Right atrium auricular region (tissue), 2 donors: ENCODE measurements around the gene CFAP47. TPM values are rescaled to one million over a fixed set of nuclear protein-coding genes. Genes with fewer than 3 reads are reported as not detected.

Source experiments
- DNase-seq: peaks from one replicate; pipeline ENCODE4 v3.0.0-alpha.2; 2019; ENCODE audit warnings: low spot score
- H3K27ac ChIP-seq, 2 donors: fragments of 200-600 bp; sonication (generic); 1 replicate in 1 of 2; 2 replicates in 1 of 2; pipeline ENCODE4 v1.5.1; 2016 to 2019
- H3K27me3 ChIP-seq, 2 donors: fragments of 200-600 bp; sonication (generic); one replicate each; pipeline versions ENCODE4 v1.5.1 to v1.6.0; 2017 to 2019
- H3K36me3 ChIP-seq: fragments of 200-600 bp; sonication (generic); one replicate; pipeline ENCODE4 v1.5.1; 2016
- H3K4me1 ChIP-seq, 2 donors: fragments of 200-600 bp; sonication (generic); one replicate each; pipeline versions ENCODE4 v1.5.1 to v1.6.0; 2017 to 2019
- H3K4me3 ChIP-seq, 2 donors: fragments of 200-600 bp; sonication (generic); 1 replicate in 1 of 2; 2 replicates in 1 of 2; pipeline ENCODE4 v1.5.1; 2017 to 2019; ENCODE audit warnings: mild to moderate bottlenecking in 1 of 2, moderate library complexity in 1 of 2
- H3K9me3 ChIP-seq, 2 donors: fragments of 200-600 bp; sonication (generic); one replicate each; pipeline ENCODE4 v1.5.1; 2019
- total RNA-seq, 2 donors: library from RNA; depleted of rRNA; stranded (reverse); fragments of >200 nt; gene quantifications; one replicate each; pipeline ENCODE4 v1.1.0, GENCODE V29; 2016
- TF ChIP-seq, protein P1 (sequence below), 2 donors: fragments of 200-600 bp; sonication (generic); IDR thresholded peaks; one replicate each; pipeline ENCODE4 v1.5.1; 2019; ENCODE audit warnings: antibody characterized with exemption in 2 of 2

The CFAP47 gene
- total RNA-seq, 2 donors from 2014 or later, result not detected

DNA sequence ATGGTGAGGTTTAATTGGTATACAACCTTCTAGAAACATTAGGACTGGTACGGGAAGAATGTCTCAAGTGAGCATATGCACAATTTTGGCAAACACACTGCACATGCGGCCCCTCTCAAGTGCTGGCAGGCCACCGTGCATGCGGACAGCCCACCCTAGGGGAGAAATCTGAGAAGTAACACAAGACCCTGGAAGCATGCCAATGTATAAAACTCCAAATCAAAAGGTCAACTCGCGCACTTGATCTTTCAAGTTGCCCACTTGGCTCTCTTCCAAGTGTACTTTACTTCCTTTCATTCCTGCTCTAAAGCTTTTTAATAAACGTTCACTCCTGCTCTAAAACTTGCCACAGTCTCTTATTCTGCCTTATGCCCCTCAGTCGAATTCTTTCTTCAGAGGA, 488.3 kb downstream of the CFAP47 start:
- no peak overlapping the region for H3K27ac ChIP-seq
- H3K36me3 ChIP-seq, result no peaks in the 10 kb centered on the region
- no peak overlapping the region for H3K4me3 ChIP-seq
- H3K27me3 ChIP-seq, result no peaks in the 10 kb centered on the region
- no peaks in the 10 kb centered on the region for H3K4me1 ChIP-seq
- TF ChIP-seq, protein P1, sequence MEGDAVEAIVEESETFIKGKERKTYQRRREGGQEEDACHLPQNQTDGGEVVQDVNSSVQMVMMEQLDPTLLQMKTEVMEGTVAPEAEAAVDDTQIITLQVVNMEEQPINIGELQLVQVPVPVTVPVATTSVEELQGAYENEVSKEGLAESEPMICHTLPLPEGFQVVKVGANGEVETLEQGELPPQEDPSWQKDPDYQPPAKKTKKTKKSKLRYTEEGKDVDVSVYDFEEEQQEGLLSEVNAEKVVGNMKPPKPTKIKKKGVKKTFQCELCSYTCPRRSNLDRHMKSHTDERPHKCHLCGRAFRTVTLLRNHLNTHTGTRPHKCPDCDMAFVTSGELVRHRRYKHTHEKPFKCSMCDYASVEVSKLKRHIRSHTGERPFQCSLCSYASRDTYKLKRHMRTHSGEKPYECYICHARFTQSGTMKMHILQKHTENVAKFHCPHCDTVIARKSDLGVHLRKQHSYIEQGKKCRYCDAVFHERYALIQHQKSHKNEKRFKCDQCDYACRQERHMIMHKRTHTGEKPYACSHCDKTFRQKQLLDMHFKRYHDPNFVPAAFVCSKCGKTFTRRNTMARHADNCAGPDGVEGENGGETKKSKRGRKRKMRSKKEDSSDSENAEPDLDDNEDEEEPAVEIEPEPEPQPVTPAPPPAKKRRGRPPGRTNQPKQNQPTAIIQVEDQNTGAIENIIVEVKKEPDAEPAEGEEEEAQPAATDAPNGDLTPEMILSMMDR (IDR thresholded peaks at IDR 0.05), result no peak
- DNase-seq, result no peak
- peaks cover 0 to 6% of the 10 kb centered on the region in 2 donors for H3K9me3 ChIP-seq

DNA sequence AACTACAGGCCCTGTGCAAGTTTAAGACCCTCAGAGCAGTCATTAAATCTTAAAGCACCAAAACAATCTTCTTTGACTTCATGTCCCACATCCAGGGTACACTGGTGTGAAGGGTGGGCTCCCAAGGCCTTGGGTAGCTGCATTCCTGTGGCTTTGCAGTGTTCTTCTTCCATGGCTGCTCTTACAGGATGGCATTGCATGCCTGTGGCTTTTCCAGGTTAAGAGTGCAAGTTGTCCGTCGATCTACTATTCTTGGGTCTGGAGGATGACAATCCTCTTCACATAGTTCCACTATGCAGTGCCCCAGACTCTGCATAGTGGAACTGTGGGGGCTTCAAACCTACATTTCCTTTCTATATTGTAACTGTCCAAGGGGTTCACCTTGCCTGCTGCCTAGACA, 494.5 kb downstream of the CFAP47 start:
- H3K4me1 ChIP-seq, result no peaks in the 10 kb centered on the region
- no peak overlapping the region for H3K4me3 ChIP-seq
- TF ChIP-seq, protein P1 (IDR thresholded peaks at IDR 0.05), result no peak
- no peak overlapping the region for H3K27ac ChIP-seq
- H3K27me3 ChIP-seq, result no peaks in the 10 kb centered on the region
- no peaks in the 10 kb centered on the region for H3K36me3 ChIP-seq
- DNase-seq, result no peak
- peaks cover 0 to 6% of the 10 kb centered on the region in 2 donors for H3K9me3 ChIP-seq

DNA sequence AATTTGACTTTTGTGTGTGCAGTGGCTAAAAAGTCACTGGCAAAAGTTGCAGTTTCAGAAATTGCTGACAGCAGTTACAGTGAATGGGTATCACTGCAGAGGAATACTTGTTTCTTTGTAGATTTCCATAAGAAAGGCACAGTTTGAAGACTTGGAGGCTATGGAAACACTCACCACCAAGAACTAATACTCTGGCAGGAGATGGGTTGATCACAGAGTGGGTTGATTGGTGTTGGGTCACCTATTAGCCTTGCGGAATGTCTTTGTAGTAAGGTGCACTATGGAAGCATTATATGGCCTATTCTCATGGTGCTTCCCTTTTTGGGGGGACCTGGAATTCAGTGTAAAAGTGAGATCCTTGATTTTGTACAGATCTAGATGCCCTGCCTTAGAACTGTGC, 502.8 kb downstream of the CFAP47 start:
- H3K4me3 ChIP-seq, result no peak overlapping the region
- no peak overlapping the region for H3K27ac ChIP-seq
- no peaks in the 10 kb centered on the region for H3K4me1 ChIP-seq
- TF ChIP-seq, protein P1 (IDR thresholded peaks at IDR 0.05), result no peak
- no peaks in the 10 kb centered on the region for H3K27me3 ChIP-seq
- no peaks in the 10 kb centered on the region for H3K36me3 ChIP-seq
- DNase-seq, result no peak
- no peaks in the 10 kb centered on the region for H3K9me3 ChIP-seq

DNA sequence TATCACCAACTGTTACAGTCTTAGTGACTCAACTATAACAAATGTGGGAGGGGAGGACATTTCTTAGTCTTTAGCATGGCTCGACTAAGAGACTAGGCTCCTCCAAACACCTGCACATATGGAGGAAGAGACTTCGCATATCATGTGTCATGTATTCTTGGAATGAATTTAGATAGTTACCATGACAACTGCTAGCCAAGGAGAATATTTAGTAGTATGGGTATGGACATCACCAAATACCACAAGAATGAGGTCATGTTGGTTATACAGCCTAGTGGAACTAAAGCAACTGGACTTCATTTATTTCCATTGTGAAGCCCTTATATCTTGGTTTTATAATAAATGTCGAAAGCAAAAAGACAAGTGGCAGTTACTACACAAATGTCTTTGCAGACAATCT, 512.3 kb downstream of the CFAP47 start:
- H3K4me1 ChIP-seq, result no peaks in the 10 kb centered on the region
- no peaks in the 10 kb centered on the region for H3K36me3 ChIP-seq
- TF ChIP-seq, protein P1 (IDR thresholded peaks at IDR 0.05), result no peak
- H3K9me3 ChIP-seq, result no peaks in the 10 kb centered on the region
- H3K4me3 ChIP-seq, result no peak overlapping the region
- DNase-seq, result no peak
- H3K27ac ChIP-seq, result no peak overlapping the region
- no peaks in the 10 kb centered on the region for H3K27me3 ChIP-seq

DNA sequence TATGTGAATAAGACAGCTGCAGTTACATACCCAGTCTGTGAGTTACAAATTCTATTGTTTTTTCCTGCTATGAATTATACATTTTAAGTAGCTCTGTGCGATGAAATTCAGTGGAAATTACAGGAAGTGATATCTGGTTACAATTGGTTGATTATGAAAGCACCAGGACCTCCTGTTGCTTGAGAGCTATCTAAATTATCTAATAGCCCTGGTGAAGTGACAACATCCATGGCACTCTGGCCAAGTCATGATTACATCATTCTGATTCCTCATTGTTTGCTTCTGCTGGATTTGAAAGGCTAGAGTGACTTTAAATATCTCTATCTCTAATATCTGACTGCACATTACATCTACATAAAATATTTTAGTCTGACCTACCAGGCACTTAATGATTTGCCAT, 515.0 kb downstream of the CFAP47 start:
- Histone ChIP-seq H3K27ac (no peak overlapping the region), H3K27me3 (no peaks in the 10 kb centered on the region), H3K4me1 (no peaks in the 10 kb centered on the region), H3K36me3 (no peaks in the 10 kb centered on the region), H3K9me3 (no peaks in the 10 kb centered on the region), H3K4me3 (no peak overlapping the region)
- TF ChIP-seq, protein P1 (IDR thresholded peaks at IDR 0.05), result no peak
- no peak for DNase-seq

Other genes with a start within 250 kb of the CFAP47 start
- not detected for gene MAGEB16, start 121.4 kb upstream of the CFAP47 start, total RNA-seq